Putamen (tissue), 1 donor: ENCODE measurements around the gene DDTL.
"Not testable (repeated sequence)": the region's sequence is repeated elsewhere in the genome, so short reads cannot be mapped to it uniquely, and the experiment has no call there.

ENCODE experiments used
- DNase-seq: peaks from one replicate; pipeline ENCODE4 v3.0.0-alpha.2; 2016; ENCODE audit warnings: low spot score

The DDTL gene

GRCh38 chr22:23966568-23966967 lies at the start of gene DDTL:
TSS of gene DDTL (plus strand) at chr22:23966888. CDS start at chr22:23966915, 27 bp downstream.
- not testable (repeated sequence) for DNase-seq

DNA sequence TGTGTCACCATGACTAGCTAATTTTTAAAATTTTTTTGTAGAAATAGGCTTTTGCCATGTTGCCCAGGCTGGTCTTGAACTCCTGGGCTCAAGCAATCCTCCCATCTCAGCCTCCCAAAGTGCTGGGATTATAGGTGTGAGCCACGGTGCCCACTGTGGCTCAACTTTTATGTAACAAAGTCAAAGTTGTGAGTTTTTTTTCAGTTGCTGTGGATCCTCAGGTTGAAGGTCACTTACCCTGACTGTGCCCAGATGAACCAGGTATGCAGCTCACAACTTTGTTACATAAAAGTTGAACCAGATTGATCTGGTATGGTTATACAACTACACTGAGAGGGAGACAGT lies 46.4 kb upstream of the DDTL start:
- DNase-seq: not testable (repeated sequence)

DNA sequence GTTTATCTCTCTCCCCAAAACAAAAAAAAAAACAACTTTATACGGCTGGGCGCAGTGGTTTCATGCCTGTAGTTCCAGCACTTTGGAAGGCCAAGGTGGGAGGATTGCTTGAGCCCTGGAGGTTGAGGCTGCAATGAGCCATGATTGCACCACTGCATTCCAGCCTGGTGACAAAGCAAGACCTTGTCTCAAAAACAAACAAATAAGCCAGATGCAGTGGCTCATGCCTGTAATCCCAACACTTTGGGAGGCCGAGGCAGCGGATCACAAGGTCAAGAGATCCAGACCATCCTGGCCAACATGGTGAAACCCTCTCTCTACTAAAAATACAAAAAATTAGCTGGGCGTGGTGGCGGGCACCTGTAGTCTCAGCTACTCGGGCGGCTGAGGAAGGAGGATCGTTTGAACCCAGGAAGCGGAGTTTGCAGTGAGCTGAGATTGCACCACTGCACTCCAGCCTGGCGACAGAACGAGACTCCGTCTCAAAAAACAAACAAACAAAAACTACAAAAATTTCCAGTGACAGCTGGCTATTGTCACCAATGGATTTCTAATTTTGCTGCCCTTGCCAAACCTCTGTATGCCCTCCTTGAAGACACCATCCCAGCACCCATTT lies 45.0 kb upstream of the DDTL start:
- not testable (repeated sequence) for DNase-seq

- no peak for DNase-seq
Measured at GRCh38 chr22:23922921-23923320, 43.8 kb upstream of the DDTL start.

- no peak for DNase-seq
Measured at GRCh38 chr22:23925020-23925606, 41.6 kb upstream of the DDTL start.

DNA sequence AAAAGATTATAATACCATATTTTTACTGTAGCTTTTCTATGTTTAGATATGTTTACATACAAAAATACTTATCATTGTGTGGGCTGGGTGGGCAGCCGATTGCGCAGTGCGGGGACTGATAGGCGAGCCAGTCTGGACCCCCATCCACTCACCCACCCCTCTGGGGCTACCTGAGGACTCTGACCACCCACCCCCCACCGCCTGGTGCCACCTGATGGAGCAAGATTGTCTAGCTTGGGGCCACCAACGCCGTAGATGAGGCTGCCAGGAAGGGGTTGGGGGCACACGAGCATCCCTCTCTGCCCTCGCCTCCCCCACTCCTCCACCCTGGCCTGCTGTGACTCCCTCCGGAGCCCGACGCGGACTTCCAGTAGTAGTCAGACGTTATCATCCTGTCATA lies 40.1 kb upstream of the DDTL start:
- no peak for DNase-seq

DNA sequence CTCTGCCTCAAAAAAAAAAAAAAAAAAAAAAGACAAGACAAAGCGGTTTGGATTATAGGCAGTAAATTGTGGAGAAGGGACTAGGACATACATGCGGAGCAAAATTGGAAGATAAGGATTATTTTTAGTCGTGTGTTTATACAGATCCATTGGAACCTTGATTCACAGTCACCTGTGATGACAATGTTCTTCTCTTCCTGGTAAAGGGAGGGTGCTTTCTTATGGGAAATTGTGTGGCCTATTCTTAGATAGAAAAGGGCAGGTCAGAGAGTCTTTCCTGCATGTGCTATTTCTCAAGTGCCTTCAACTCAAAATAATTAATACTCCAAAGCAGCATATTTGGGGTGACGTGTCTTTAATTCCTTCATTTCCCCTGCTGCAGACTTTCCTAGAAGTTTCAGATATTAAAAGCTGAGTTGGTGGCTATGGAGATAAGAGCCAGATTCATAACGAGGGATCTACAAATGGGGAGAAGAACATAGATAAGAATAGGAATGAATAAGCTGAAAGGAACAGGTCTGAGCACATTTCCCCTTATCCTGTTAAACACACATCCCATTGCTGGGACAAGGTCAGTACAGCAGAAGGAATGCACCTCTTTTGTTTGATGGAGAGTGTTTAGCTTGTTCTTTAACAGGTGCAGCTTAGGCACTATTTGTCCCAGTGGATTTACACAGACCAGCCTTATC lies 28.2 kb upstream of the DDTL start:
- DNase-seq: no peak

DNA sequence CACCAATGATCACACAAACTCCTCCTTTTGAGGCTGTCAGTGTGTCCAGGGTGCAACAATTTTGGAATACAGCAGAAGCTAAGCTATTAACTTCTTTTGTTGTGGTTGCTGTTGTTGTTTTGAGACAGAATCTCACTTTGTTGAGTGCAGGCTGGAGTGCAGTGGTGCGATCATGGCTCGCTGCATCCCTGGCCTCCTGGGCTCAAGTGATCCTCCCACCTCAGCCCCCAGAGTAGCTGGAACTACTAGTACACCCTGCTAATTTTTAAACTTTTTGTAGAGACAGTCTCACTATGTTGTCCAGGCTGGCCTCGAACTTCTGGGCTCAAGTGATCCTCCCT lies 27.7 kb upstream of the DDTL start:
- no peak for DNase-seq

DNA sequence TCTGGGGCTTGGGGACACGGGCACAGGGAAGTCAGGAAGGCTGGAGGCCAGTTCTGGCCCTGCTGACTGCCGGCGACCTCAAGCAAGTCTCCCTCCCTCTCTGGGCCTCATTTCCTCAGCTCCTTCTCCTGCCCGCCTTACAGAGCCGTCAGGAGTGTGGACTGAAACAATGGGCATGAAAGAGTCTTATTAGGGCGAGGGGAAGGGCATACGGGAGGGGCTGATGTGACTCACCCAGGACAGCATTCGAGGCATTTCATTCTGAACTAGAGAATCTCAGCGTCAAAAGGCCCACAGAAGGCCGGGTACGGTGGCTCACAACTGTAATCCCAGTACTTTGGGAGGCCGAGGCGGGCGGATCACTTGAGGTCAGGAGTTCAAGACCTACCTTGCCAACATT lies 26.5 kb upstream of the DDTL start:
- DNase-seq: not testable (repeated sequence)

DNA sequence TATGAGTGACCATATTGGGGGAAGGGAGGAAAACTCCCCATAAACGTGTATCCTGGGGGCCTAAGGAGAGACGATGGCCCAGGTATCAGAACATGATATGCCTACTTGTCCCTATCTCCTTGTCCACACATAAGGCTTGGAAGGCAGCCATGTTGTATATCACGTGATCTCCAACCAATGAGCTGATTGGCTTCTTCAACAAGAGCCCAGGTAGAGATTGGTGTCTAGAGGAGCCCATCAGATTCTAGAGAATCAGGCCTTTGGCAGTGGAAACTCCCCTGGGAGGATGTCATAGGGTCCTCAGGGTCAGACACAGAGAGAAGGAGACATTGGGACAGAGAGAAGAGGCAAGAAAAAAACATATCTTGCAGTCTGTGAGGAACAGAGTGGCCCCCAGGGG lies 19.3 kb upstream of the DDTL start:
- not testable (repeated sequence) for DNase-seq

DNA sequence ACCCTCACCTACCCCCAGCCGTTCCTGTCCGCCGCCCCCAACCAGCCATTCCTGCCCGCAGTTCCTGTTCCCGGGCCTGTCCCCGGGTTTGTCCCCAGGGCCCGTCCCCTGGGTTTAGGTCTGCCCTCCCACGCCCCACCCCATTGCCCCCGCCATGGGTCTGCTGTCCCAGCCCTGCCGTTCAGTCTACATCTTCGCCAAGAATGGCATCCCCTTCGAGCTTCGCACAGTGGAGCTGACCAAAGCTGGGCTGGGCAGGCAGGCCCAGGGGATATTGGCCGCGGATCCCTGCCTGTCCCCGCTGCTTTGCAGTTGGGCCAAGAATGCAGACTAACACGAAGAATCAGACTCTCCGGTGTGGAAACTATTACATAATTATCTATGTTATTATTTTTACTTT lies 16.9 kb upstream of the DDTL start:
- not testable (repeated sequence) for DNase-seq

DNA sequence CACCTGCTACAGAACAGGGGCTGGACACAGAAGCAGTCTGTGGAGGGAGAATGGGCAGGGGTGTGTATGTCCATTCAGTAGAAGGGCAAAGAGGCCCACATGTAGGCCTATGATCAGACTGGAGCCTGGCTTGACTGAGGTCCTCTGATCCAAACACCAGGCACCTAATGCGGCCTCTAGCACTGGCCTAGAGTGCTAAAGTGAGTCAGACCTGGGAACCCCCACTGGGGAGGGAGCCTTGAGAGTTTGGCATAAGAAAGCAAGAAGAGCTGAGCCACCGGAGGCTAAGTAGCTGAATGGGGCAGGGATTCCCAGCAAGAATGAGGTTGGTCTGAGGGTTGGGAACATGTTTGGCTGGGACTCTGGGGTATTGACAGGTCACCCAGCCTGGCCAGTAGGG lies 15.3 kb upstream of the DDTL start:
- not testable (repeated sequence) for DNase-seq

DNA sequence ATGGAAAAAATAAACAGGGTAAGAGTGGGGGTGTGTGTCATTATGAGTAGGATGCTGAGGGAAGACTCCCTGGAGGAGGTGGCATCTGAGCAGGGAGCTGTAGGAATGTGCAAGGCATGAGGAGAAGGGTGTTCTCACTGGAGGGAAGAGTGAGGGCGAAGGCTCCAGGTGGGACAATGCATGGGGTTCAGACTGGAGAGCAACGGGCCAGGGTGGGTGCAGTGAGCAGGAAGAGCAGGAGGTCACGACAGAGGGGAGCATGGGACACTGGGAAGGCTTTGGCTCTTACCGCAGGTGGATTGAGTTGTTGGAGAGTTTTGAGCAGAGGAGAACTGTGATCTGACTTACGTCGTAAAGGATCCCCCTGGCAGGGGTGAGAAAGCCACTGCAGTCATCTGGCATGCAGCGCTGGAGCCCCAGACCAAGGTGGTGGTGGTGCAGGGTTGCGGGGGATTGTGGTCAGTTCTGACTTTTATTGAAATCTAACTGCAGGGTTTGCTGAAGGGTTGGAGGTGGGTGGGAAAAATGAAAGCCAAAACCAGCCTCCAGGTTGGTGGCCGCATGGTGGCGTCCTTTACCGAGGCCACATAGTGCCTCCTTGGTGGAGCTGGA lies 13.8 kb upstream of the DDTL start:
- DNase-seq: not testable (repeated sequence)

DNA sequence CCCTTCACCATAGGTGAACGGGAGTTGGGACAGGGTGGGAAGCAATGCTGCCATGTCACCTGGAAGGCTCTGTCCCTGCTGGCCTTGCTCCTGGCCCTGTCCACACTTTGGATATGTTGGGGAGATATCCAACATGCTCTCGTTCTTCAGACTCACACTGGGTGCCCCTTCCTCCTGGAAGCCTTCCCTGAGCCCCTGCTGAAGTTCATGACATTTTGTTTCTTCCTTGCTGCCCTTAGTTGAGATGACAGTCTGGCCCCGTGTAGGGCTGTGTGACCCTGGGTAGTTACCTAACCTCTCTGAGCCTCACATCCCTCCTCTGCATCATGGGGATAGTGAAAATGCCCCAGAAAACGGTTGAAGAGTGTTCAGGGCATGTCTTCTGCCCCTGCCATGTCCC lies 13.2 kb upstream of the DDTL start:
- DNase-seq: not testable (repeated sequence)

- not testable (repeated sequence) for DNase-seq
Measured at GRCh38 chr22:23954193-23954990, 12.3 kb upstream of the DDTL start.

- DNase-seq: not testable (repeated sequence)
Measured at GRCh38 chr22:23954991-23955305, 11.7 kb upstream of the DDTL start.

GRCh38 chr22:23955886-23956285 lies 10.8 kb upstream of the DDTL start:
- not testable (repeated sequence) for DNase-seq

GRCh38 chr22:23956301-23956900 lies 10.3 kb upstream of the DDTL start:
- peak; percentile 76 for DNase-seq

DNA sequence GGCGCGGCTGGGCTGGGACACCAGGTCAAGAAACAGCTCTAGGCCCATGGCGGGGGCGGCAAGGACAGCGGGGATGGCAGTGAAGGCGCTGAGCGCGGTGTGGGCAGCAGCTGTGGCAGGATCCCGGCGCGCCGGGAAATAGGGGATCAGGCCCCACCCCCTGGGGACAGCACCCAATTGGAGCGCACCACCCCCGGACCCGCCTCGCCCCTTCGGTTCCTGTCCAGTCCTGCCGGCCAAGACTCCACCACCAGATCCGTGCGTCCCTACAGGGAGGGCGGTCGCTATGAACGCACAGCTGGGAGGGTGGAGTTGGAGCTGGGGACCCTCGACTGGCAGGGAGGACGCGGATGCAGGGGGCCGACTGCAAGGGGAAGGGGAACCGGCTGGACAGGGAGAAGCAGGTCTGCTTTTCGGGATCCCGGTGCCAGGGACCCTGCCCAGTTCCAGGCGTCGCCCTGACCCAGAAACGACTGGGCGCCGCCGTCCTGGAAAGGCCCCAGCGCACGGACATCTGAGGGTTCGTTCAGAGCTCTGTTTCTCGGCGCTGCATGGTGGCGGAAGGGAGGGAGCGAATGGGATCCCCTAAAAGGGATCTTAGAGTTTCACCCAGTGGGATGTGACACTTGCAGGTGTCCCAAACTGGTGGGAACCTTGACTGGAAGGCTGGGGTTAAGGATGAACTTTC lies 5.5 kb upstream of the DDTL start, which contains the start of gene GSTT2B:
TSS of gene GSTT2B (minus strand) at position 112 of the 688 bp plus-strand sequence. CDS start at position 48, 64 bp downstream.
- not testable (repeated sequence) for DNase-seq

DNA sequence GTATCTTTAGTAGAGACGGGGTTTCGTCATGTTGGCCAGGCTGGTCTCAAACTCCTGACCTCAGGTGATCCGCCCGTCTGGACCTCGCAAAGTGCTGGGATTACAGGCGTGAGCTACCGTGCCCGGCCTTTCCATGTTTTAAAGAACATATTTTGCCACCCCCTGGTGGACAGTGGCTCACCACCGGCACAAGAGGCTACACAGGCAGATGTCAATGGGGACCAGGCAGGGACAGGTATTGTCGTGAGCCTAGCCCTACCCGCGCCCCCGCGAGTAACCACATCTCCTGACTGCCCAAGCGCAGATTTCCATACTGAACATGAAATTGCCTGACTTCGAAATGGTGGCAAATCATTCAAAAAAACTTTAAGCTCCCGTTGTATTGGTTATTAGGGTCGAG lies 594 bp upstream of the DDTL start:
- DNase-seq: not testable (repeated sequence)

DNA sequence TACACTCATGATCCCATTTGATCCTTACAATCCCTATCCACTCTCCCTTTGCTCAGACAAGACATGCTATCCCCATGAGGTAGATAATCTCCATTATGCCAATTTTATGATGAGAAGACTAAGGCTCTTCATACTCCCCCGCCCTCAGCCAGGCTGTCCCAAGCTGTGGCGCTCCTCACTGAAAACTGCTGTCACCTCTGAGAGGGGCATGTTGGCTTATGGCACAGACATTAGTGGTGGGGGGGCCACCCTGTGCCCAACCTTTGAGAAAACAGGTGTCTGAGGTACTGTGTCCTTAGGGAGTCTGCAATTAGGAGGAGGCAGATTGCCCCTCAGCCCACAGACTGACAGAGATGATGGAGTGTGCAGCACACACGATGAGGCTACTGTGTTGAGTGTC lies 2.4 kb downstream of the DDTL start:
- DNase-seq: no peak
